ENCODE measurements around the gene CXorf51B. TPM values are rescaled to one million over a fixed set of nuclear protein-coding genes. Genes with fewer than 3 reads are reported as not detected.
"Not testable (repeated sequence)": the region's sequence is repeated elsewhere in the genome, so short reads cannot be mapped to it uniquely, and the experiment has no call there.

Gene CXorf51B
- not detected for total RNA-seq

- H3K36me3 Mint-ChIP-seq (ENCODE audit: low read depth); H3K4me3 Mint-ChIP-seq; H3K27me3 Mint-ChIP-seq; H3K4me1 Mint-ChIP-seq; H3K9me3 Mint-ChIP-seq; CTCF ChIA-PET; POLR2A ChIA-PET; DNase-seq; H3K27ac Mint-ChIP-seq: not testable (repeated sequence)
Measured at GRCh38 chrX:146809471-146809870, at the start of gene CXorf51B. Gene CXorf51B, plus strand, starts transcription at chrX:146809771. Its CDS starts 21 bp downstream, at chrX:146809792.

GRCh38 chrX:146814644-146815043, 5.1 kb downstream of the CXorf51B start, which contains the start of gene CXorf51A:
Gene CXorf51A, minus strand, starts transcription at chrX:146814744. Its CDS starts 21 bp downstream, at chrX:146814723.
- H3K9me3 Mint-ChIP-seq, result not testable (repeated sequence)

GRCh38 chrX:146831994-146832393, 22.4 kb downstream of the CXorf51B start:
- ChIA-PET CTCF (no interaction called here), POLR2A (no interaction called here)
- Mint-ChIP-seq H3K4me3 (no peak overlapping the region), H3K4me1 (no peaks in the 10 kb centered on the region), H3K27me3 (no peaks in the 10 kb centered on the region), H3K9me3 (peaks cover 6% of the 10 kb centered on the region), H3K36me3 (ENCODE audit: low read depth) (no peaks in the 10 kb centered on the region), H3K27ac (no peak overlapping the region)
- DNase-seq, result no peak

More at GRCh38 chrX:146814644-146815043, 5.1 kb downstream of the CXorf51B start, which contains the start of gene CXorf51A:
- CTCF ChIA-PET; DNase-seq; H3K27me3 Mint-ChIP-seq; H3K27ac Mint-ChIP-seq; H3K4me1 Mint-ChIP-seq; H3K36me3 Mint-ChIP-seq (ENCODE audit: low read depth); H3K4me3 Mint-ChIP-seq; POLR2A ChIA-PET: not testable (repeated sequence)

DNA sequence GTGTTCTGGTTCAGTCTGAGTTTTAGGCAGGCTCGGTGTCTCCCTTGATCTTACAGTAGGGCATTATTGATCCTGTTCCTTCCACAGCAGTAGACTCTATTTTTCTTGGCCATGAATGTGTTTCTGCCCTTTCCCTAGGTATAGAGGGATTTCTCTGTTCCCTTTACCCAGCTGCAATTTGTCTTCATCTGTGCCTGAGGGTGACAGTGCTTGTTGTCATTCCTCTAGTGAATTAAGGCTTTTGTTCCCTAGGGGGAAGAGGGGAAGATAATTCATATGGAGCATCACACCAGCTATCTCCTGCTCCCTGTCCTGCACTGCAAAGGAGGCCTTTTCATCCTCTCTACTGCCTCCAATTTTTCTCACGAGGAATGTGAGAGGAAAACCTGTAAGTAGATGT, 44.7 kb downstream of the CXorf51B start:
- DNase-seq, result no peak
- CTCF ChIA-PET, result interaction anchor here (1.1 kb wide), 1 partner anchor 37 kb away, joined by 3 read pairs; no protein-coding TSS in a partner anchor
- POLR2A ChIA-PET, result no interaction called here
- Mint-ChIP-seq H3K27me3 (no peaks in the 10 kb centered on the region), H3K27ac (no peak overlapping the region), H3K4me1 (no peaks in the 10 kb centered on the region), H3K4me3 (no peak overlapping the region), H3K9me3 (peaks cover 4% of the 10 kb centered on the region), H3K36me3 (ENCODE audit: low read depth) (no peaks in the 10 kb centered on the region)

Other genes with a start within 250 kb of the CXorf51B start
- not detected for gene CXorf51A, start 5.0 kb downstream of the CXorf51B start, total RNA-seq